K562 (cell line): ENCODE results near the gene UBALD2.

Experiments
- CHD4 ChIP-seq: fragments of 200-600 bp; sonication (generic); IDR thresholded peaks from 3 replicates; pipeline ENCODE4 v1.6.1; 2012; ENCODE audit warnings: low read depth, mild to moderate bottlenecking, mixed read lengths, low read length, inconsistent platforms; ENCODE audit not compliant: insufficient read depth, insufficient replicate concordance, poor library complexity, severe bottlenecking
- EZH2 ChIP-seq: IDR thresholded peaks from 2 replicates; pipeline ENCODE4 v1.6.1; 2012; ENCODE audit warnings: low read depth, mild to moderate bottlenecking, inconsistent platforms, low read length, borderline replicate concordance
- FOXA1 ChIP-seq: fragments of 450-650 bp; IDR thresholded peaks from 2 replicates; pipeline ENCODE4 v1.6.1; 2016; ENCODE audit warnings: mild to moderate bottlenecking, borderline replicate concordance
- NFRKB ChIP-seq: fragments of 450-650 bp; IDR thresholded peaks from 2 replicates; pipeline ENCODE4 v1.6.1; 2016; ENCODE audit warnings: low read depth
- PCBP2 ChIP-seq: fragments of 200-400 bp; formaldehyde crosslinking; IDR thresholded peaks from 2 replicates; pipeline ENCODE4 v1.6.1; 2018; ENCODE audit warnings: low read length, low read depth, mild to moderate bottlenecking, moderate library complexity; ENCODE audit not compliant: poor library complexity, severe bottlenecking
- SIN3B ChIP-seq: fragments of 450-650 bp; IDR thresholded peaks from 2 replicates; pipeline ENCODE4 v1.6.1; 2017; ENCODE audit warnings: low read depth, mild to moderate bottlenecking, moderate library complexity
- USF2 ChIP-seq: sonication (generic); formaldehyde crosslinking; IDR thresholded peaks from 2 replicates; pipeline ENCODE4 v1.5.0; 2020; ENCODE audit warnings: missing genetic modification reagents
- WHSC1 ChIP-seq: IDR thresholded peaks from one replicate; pipeline ENCODE4 v1.6.1; 2012; ENCODE audit warnings: low read length, control low read depth, inconsistent platforms
- YBX1 ChIP-seq: fragments of 450-650 bp; IDR thresholded peaks from 2 replicates; pipeline ENCODE4 v1.7.1; 2016; ENCODE audit warnings: mild to moderate bottlenecking
- ZNF239 ChIP-seq: fragments of 250-450 bp; sonication (Bioruptor Pico); IDR thresholded peaks from 2 replicates; pipeline ENCODE4 v1.4.0; 2020; ENCODE audit warnings: mild to moderate bottlenecking
- ZNF586 ChIP-seq: fragments of 450-650 bp; formaldehyde crosslinking; conservative IDR thresholded peaks from 2 replicates; pipeline ENCODE4 v1.4.0; 2020; ENCODE audit warnings: mild to moderate bottlenecking, moderate library complexity
- ZNF639 ChIP-seq, 2 experiments: fragments of 200-800 bp in 1 of 2; sonication (Bioruptor generic) in 1 of 2; sonication (generic) in 1 of 2; formaldehyde crosslinking in 1 of 2; IDR thresholded peaks in 1 of 2; conservative IDR thresholded peaks in 1 of 2; 2 replicates each; pipeline versions ENCODE4 v1.5.0 to v1.6.1; 2016 to 2020; ENCODE audit warnings: missing compliant biosample characterization in 1 of 2, missing genetic modification characterization in 1 of 2, missing genetic modification reagents in 1 of 2
- ZNF778 ChIP-seq: fragments of 450-650 bp; formaldehyde crosslinking; IDR thresholded peaks from 2 replicates; pipeline ENCODE4 v1.4.0; 2020; ENCODE audit warnings: mild to moderate bottlenecking, moderate library complexity
- ZNF830 ChIP-seq: fragments of 250-450 bp; sonication (Bioruptor Pico); IDR thresholded peaks from 2 replicates; pipeline ENCODE4 v1.5.0; 2021; ENCODE audit warnings: mild to moderate bottlenecking

- TF ChIP-seq CHD4 (no peak), WHSC1 (no peak), SIN3B (no peak), ZNF639 (CRISPR knock-in tag; conservative IDR thresholded peaks at IDR 0.05 in 1 of 2, IDR thresholded peaks at IDR 0.05 in 1 of 2) (no peak), FOXA1 (no peak), USF2 (no peak), NFRKB (no peak), ZNF239 (no peak), YBX1 (no peak), ZNF778 (CRISPR knock-in tag) (no peak), EZH2 (no peak), ZNF830 (CRISPR knock-in tag) (no peak), ZNF586 (CRISPR knock-in tag) (no peak), PCBP2 (no peak)
Measured at GRCh38 chr17:76237859-76238313, 27.3 kb upstream of the UBALD2 start.
